ENCODE measurements around the gene ZFP91.

Gene ZFP91

GRCh38 chr11:58578635-58579191, at the start of gene ZFP91:
TSS of gene ZFP91 (plus strand) at chr11:58579063. CDS start at chr11:58579282, 219 bp downstream.
- peak within 1 kb of the TSS; percentile 99 for H3K4me3 ChIP-seq
- peak within 1 kb of the TSS; percentile 100 for H3K27ac ChIP-seq
- no peak for TF ChIP-seq CTCF (IDR thresholded peaks at IDR 0.05)
- DNase-seq (ENCODE audit: low spot score), result peak; percentile 98

- TF ChIP-seq CTCF (IDR thresholded peaks at IDR 0.05), result no peak
- Histone ChIP-seq H3K4me3 (no peak overlapping the region), H3K27ac (no peak overlapping the region)
- DNase-seq (ENCODE audit: low spot score), result no peak
Observed at GRCh38 chr11:58530236-58530635, 48.6 kb upstream of the ZFP91 start.

- Histone ChIP-seq H3K27ac (no peak overlapping the region), H3K4me3 (no peak overlapping the region)
- DNase-seq (ENCODE audit: low spot score), result no peak
- TF ChIP-seq CTCF (IDR thresholded peaks at IDR 0.05), result no peak
Observed at GRCh38 chr11:58531865-58532341, 47.0 kb upstream of the ZFP91 start.

GRCh38 chr11:58546841-58547240, 32.0 kb upstream of the ZFP91 start:
- no peak for TF ChIP-seq CTCF (IDR thresholded peaks at IDR 0.05)
- no peak for DNase-seq (ENCODE audit: low spot score)
- Histone ChIP-seq H3K4me3 (no peak overlapping the region), H3K27ac (no peak overlapping the region)

- no peak overlapping the region for H3K27ac ChIP-seq
- no peak overlapping the region for H3K4me3 ChIP-seq
- DNase-seq (ENCODE audit: low spot score), result no peak
- no peak for TF ChIP-seq CTCF (IDR thresholded peaks at IDR 0.05)
Observed at GRCh38 chr11:58549644-58550043, 29.2 kb upstream of the ZFP91 start.

- no peak for DNase-seq (ENCODE audit: low spot score)
- no peak for TF ChIP-seq CTCF (IDR thresholded peaks at IDR 0.05)
- H3K4me3 ChIP-seq, result no peak overlapping the region
- no peak overlapping the region for H3K27ac ChIP-seq
Observed at GRCh38 chr11:58560842-58561241, 18.0 kb upstream of the ZFP91 start.

- Histone ChIP-seq H3K27ac (peak overlapping the region in 1 of 2 donors; percentile 22), H3K4me3 (no peak overlapping the region)
- no peak for TF ChIP-seq CTCF (IDR thresholded peaks at IDR 0.05)
- no peak for DNase-seq (ENCODE audit: low spot score)
Observed at GRCh38 chr11:58561394-58562098, 17.3 kb upstream of the ZFP91 start.
